ENCODE data around the gene GKN2. TPM values are rescaled to one million over a fixed set of nuclear protein-coding genes. Genes with fewer than 3 reads are reported as not detected.

Gene GKN2
- total RNA-seq, 1 experiment from 2014 or later, result not detected

DNA sequence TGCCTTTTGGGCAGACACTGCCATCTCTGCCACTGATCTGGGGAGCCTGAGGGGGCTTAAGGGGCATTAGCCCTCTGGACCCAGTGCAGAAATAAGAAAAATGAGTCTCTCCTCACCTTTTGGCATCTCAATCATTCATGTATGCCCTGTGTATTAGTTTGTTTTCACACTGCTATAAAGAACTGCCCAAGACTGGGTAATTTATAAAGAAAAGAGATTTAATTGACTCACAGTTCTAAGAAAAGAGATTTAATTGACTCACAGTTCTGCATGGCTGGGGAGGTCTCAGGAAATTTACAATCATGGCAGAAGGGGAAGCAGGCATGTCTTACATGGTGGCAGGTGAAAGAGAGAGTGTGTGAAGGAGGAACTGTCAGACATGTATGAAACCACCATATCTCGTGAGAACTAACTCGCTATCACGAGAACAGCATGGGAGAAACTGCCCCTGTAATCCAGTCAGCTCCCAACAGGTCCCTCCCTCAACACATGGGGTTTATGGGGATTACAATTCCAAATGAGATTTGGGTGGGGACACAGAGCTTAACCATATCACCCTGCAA is 21.5 kb downstream of the GKN2 start (continued):
- TF ChIP-seq EGR1 (IDR thresholded peaks at IDR 0.05; ENCODE audit: low read depth), result no peak
- TF ChIP-seq POLR2A (IDR thresholded peaks at IDR 0.05; ENCODE audit: borderline replicate concordance, extremely low read depth, insufficient read depth, insufficient read length), result no peak

DNA sequence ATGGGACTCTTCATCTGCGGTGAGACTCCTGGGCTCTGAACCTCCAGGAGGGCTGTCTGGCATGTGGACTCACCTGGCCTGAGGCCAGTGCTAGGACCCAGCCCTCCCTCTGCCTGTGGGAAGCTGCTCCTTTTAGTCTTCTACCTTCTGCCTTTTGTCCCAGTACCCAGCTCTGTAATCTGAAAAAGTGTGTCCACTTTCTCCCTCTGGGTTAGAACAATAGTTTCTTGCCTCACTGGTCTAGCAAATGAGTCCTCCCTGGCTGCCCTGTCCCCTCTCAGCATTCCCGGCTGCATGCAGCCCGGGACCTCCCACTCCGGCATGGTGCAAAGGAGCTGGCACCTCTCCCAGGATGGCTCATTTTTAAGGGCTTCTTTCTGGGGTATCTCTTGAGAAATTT is 25.9 kb downstream of the GKN2 start:
- H4K20me1 ChIP-seq (ENCODE audit: insufficient read depth), result no peaks in the 10 kb centered on the region
- no peak overlapping the region for H3K27ac ChIP-seq (ENCODE audit: low read depth, low read length)
- H3K4me3 ChIP-seq (replicated peaks in 1 of 2; ENCODE audit: low read depth in 1 of 2, low read length in 2 of 2), result no peak overlapping the region
- no peaks in the 10 kb centered on the region for H3K9me3 ChIP-seq (ENCODE audit: control insufficient read depth in 1 of 2, insufficient read depth in 1 of 2, low read depth in 1 of 2, low read length in 2 of 2)
- RAD21 ChIA-PET (ENCODE audit: low non-redundant PET in 1 of 2, low total read pairs in 2 of 2, uncharacterized antibody in 2 of 2, unreplicated experiment in 2 of 2), result no interaction called here
- H2AFZ ChIP-seq (ENCODE audit: low read depth, low read length, poor library complexity, severe bottlenecking), result no peak overlapping the region
- no peaks in the 10 kb centered on the region for H3K9me2 ChIP-seq (ENCODE audit: insufficient read depth)
- BruUV-seq (replicated peaks), result no TSS peak
- ATAC-seq, result no peak
- H3K4me1 ChIP-seq (ENCODE audit: control insufficient read depth in 1 of 2, insufficient read depth in 2 of 2, low read length in 2 of 2), result no peaks in the 10 kb centered on the region; a peak in 1 of 4 replicates
- H3K9ac ChIP-seq (ENCODE audit: low read length), result no peak overlapping the region
- no peak overlapping the region for H3K4me2 ChIP-seq (ENCODE audit: low read length)
- intact Hi-C loops (cut with micrococcal nuclease), result loop anchor here (5.0 kb wide), 1 partner anchor 89 kb away; no protein-coding TSS in a partner anchor
- no peak for DNase-seq (ENCODE audit: low read depth, low spot score)
- H3K79me2 ChIP-seq (ENCODE audit: insufficient read depth, low read length), result no peaks in the 10 kb centered on the region
- POLR2A ChIA-PET, result no interaction called here
- TF ChIP-seq, protein P1, sequence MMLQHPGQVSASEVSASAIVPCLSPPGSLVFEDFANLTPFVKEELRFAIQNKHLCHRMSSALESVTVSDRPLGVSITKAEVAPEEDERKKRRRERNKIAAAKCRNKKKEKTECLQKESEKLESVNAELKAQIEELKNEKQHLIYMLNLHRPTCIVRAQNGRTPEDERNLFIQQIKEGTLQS (IDR thresholded peaks at IDR 0.05), result no peak
- TF ChIP-seq JUND (IDR thresholded peaks at IDR 0.05) (no peak), TCF7L2 (IDR thresholded peaks at IDR 0.05; ENCODE audit: borderline replicate concordance, extremely low read depth, insufficient read depth, insufficient read length) (no peak), POLR2AphosphoS5 (IDR thresholded peaks at IDR 0.05; ENCODE audit: low read depth, low read length) (no peak)
- CTCF ChIA-PET, result interaction anchor here (1.2 to 4.1 kb wide), 3 partner anchors 17 to 463 kb away, joined by 3 to 81 read pairs (median 45); no protein-coding TSS in a partner anchor
- no peaks in the 10 kb centered on the region for H3K27me3 ChIP-seq (ENCODE audit: insufficient read depth, low read length)
- no peaks in the 10 kb centered on the region for H3K36me3 ChIP-seq (ENCODE audit: control insufficient read depth in 1 of 2, insufficient read depth in 2 of 2, low read length in 2 of 2)
